ENCODE data around the gene EFCAB6.

The EFCAB6 gene, protein sequence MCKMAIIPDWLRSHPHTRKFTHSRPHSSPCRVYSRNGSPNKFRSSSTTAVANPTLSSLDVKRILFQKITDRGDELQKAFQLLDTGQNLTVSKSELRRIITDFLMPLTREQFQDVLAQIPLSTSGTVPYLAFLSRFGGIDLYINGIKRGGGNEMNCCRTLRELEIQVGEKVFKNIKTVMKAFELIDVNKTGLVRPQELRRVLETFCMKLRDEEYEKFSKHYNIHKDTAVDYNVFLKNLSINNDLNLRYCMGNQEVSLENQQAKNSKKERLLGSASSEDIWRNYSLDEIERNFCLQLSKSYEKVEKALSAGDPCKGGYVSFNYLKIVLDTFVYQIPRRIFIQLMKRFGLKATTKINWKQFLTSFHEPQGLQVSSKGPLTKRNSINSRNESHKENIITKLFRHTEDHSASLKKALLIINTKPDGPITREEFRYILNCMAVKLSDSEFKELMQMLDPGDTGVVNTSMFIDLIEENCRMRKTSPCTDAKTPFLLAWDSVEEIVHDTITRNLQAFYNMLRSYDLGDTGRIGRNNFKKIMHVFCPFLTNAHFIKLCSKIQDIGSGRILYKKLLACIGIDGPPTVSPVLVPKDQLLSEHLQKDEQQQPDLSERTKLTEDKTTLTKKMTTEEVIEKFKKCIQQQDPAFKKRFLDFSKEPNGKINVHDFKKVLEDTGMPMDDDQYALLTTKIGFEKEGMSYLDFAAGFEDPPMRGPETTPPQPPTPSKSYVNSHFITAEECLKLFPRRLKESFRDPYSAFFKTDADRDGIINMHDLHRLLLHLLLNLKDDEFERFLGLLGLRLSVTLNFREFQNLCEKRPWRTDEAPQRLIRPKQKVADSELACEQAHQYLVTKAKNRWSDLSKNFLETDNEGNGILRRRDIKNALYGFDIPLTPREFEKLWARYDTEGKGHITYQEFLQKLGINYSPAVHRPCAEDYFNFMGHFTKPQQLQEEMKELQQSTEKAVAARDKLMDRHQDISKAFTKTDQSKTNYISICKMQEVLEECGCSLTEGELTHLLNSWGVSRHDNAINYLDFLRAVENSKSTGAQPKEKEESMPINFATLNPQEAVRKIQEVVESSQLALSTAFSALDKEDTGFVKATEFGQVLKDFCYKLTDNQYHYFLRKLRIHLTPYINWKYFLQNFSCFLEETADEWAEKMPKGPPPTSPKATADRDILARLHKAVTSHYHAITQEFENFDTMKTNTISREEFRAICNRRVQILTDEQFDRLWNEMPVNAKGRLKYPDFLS (N-terminal part only)

DNA sequence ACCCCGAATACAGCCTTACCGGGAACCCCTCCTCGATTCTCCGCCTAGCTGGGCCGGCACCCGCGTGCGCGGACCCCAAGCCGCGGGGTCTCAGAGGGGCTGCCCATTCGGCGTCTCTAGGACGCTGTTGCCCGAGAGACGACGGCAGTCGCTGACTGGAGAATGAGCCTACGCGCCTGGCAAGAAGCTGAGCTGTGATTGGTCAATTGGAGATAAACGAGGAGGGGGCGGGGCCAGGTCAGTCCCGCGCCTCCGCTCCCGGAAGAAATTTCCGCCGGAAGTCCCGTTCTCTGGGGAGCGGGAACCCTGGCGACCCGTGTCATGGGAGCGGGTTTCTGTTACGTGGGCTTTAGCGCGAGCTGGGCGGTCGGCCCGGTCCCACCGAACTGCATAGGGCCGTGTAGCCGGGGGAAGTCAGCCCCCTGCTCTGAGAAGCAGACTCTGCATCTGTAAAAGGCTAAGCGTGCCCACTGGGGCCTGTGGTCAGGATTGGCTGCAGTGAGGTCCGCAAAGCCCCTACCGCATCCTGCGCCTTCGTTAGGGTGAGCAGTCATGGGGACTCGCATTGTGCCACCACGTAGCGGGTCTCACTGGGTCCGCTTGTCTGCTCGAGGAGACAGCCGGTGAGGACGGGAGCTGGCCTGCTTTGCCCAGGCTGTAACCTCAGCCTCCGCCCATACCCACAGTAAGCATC, at the start of gene EFCAB6:
Gene EFCAB6, minus strand, starts transcription at position 157 of the 694 bp plus-strand sequence. CDS start 29,987 bp downstream, outside the sequence.
- TF ChIP-seq, protein P1, sequence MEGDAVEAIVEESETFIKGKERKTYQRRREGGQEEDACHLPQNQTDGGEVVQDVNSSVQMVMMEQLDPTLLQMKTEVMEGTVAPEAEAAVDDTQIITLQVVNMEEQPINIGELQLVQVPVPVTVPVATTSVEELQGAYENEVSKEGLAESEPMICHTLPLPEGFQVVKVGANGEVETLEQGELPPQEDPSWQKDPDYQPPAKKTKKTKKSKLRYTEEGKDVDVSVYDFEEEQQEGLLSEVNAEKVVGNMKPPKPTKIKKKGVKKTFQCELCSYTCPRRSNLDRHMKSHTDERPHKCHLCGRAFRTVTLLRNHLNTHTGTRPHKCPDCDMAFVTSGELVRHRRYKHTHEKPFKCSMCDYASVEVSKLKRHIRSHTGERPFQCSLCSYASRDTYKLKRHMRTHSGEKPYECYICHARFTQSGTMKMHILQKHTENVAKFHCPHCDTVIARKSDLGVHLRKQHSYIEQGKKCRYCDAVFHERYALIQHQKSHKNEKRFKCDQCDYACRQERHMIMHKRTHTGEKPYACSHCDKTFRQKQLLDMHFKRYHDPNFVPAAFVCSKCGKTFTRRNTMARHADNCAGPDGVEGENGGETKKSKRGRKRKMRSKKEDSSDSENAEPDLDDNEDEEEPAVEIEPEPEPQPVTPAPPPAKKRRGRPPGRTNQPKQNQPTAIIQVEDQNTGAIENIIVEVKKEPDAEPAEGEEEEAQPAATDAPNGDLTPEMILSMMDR (IDR thresholded peaks at IDR 0.05; ENCODE audit: extremely low read depth, missing control alignments), result no peak
- peak; percentile 95 for DNase-seq (ENCODE audit: low spot score)

DNA sequence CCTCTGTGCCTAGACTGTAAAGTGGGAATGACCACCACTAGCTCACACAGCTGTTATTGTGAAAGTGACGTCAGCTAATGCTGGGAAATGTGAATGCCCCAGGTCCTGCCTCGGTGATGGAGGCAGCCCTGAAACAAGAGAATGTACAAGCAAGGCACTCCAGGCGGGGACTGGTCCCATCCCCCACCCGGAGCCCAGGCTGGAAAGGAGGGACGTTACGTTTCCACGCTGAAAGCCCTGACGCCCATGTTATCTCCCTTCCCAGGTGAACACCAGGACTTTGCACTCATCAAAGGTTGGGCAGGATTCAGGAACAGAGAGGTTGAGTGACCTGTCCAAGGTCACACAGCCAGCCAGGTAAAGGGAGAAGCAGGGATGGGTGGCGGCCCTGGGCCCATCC, 49.4 kb upstream of the EFCAB6 start:
- TF ChIP-seq, protein P1 (IDR thresholded peaks at IDR 0.05; ENCODE audit: extremely low read depth, missing control alignments), result no peak
- DNase-seq (ENCODE audit: low spot score), result no peak

DNA sequence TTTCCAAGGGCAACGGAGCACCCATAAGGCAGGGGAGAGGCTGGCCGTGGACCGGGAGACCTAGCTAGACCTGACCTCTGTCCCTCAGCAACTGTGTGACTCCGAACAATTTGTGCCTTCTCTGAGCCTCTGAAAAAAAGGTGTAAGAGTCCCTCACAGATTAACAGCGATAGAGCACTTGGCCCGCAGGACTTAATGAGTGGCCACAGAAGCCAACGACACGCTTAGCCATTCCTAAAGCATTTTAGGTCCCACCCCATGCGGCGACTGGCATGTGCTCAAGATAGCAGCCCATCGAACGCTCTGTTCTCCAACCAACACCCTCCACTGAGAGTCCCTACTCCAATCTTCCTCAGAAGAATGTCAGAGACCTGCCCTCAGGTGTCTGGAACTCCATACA, 48.7 kb upstream of the EFCAB6 start:
- TF ChIP-seq, protein P1 (IDR thresholded peaks at IDR 0.05; ENCODE audit: extremely low read depth, missing control alignments), result no peak
- no peak for DNase-seq (ENCODE audit: low spot score)

DNA sequence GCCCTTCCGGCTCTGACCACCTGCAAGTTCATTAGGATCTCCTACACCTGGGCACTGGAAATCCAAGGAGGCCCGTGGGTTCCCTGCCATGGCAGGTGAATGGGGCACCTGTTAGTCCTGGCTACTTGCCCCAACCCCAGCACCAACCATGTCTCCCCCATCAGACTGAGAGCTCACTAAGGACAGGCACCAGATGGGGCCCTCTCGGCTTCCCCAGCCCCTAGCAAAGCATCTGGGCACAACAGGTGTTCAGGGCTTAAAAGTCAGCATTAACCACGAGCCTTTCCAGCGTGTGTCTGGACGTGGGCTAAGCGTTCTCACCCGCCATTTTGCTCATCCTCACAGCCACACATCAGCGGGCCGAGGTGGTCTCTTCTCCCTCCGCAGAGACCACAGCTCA, 48.0 kb upstream of the EFCAB6 start:
- TF ChIP-seq, protein P1 (IDR thresholded peaks at IDR 0.05; ENCODE audit: extremely low read depth, missing control alignments), result no peak
- DNase-seq (ENCODE audit: low spot score), result no peak

DNA sequence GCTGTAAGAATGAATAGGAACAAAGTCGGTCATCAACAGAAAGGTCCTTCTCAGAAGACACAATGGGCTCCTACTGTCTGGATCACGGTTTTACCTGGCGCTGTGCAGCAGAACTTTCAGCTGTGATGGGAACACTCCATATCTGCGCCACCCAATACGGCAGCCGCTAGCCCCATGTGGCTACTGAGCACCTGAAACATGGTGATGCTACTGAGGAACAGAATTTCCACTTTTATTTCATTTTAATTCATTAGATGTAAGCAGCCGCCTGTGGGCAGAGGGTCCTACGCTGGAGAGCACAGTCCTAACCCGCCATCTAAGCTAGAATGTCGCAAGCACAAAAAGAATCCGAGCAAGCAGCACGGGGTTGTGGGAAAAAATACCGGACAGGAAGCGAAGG, 47.5 kb upstream of the EFCAB6 start:
- TF ChIP-seq, protein P1 (IDR thresholded peaks at IDR 0.05; ENCODE audit: extremely low read depth, missing control alignments), result no peak
- no peak for DNase-seq (ENCODE audit: low spot score)

DNA sequence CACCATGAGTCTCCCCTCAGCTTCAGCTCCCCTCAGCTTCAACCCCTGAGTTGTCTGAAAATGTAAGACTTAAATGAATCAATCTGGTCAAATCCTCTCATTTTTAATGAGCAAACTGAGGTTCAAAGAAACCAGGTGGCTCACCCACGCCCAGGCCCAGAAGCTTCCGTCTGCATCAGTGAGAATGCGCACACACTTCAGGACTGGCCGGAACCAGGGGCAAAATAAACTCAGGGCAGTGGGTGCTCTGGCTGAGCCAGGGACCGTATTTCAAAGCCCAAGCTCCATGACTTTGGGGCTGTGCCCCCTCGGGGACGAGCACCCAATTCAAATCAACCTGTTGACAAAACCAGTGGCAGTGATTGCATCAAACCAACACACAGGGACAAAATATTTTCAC, 47.1 kb upstream of the EFCAB6 start:
- TF ChIP-seq, protein P1 (IDR thresholded peaks at IDR 0.05; ENCODE audit: extremely low read depth, missing control alignments), result no peak
- DNase-seq (ENCODE audit: low spot score), result no peak

All from GM20000 (cell line).